ENCODE data around the gene SMURF2. TPM values are rescaled to one million over a fixed set of nuclear protein-coding genes. Genes with fewer than 3 reads are reported as not detected.
A peak's percentile ranks its signal among the peaks of the same experiment; 100 is the strongest.

Gene SMURF2
- total and polyA plus RNA-seq, 10 of the 15 experiments (the other 5 are each of a cell fraction or from before 2014, with no cell fraction given), result 2.8 to 13.4 (median 7.5) TPM

- Histone ChIP-seq H3K4me3 (no peak overlapping the region), H3K27me3 (replicated peaks in 1 of 2; ENCODE audit: control insufficient read depth in 2 of 2, insufficient read depth in 2 of 2, low read length in 1 of 2) (no peaks in the 10 kb centered on the region), H3K79me2 (ENCODE audit: control insufficient read depth, insufficient read depth, low read length) (no peaks in the 10 kb centered on the region; the same call in none of the 2 replicates), H3K9me3 (replicated peaks; ENCODE audit: control insufficient read depth, insufficient read depth, low read length) (no peaks in the 10 kb centered on the region; the same call in 2 of the 3 replicates), H4K20me1 (ENCODE audit: control insufficient read depth, insufficient read depth) (no peaks in the 10 kb centered on the region), H3K4me2 (ENCODE audit: control insufficient read depth, insufficient read depth) (no peak overlapping the region), H3K9ac (ENCODE audit: control insufficient read depth, insufficient read depth, low read length) (no peak overlapping the region), H2AFZ (ENCODE audit: control insufficient read depth, low read depth, low read length) (no peak overlapping the region), H3K4me1 (ENCODE audit: control insufficient read depth, insufficient read depth, low read length) (no peaks in the 10 kb centered on the region), H3K36me3 (ENCODE audit: control insufficient read depth in 2 of 2, insufficient read depth in 2 of 2, low read length in 1 of 2) (no peaks in the 10 kb centered on the region), H3K27ac (ENCODE audit: control insufficient read depth, insufficient read depth) (no peak overlapping the region)
- in situ Hi-C loops (cut with MboI) (no loop called here), intact Hi-C loops (cut with micrococcal nuclease; ENCODE audit: unreplicated experiment) (no loop called here)
- POLR2A ChIA-PET, result interaction anchor here (0.7 kb wide), 1 partner anchor 11 kb away, joined by 3 read pairs; no protein-coding TSS in a partner anchor
- DNase-seq (ENCODE audit: low read depth, low spot score), result no peak
- BruUV-seq (replicated peaks), result no TSS peak
- no peak for ATAC-seq
- CTCF ChIA-PET, result no interaction called here
- RAD21 ChIA-PET (ENCODE audit: unreplicated experiment), result no interaction called here
- 96% methylated on average over 2 of the region's 2 CpGs for WGBS (ENCODE audit: insufficient coverage, insufficient replicate concordance, low lambda C conversion rate, missing lambda C conversion rate)
- peak; percentile 57 for FAIRE-seq
- SMC1A ChIA-PET (ENCODE audit: uncharacterized antibody, unreplicated experiment), result interaction anchor here (0.7 kb wide), 1 partner anchor 9 kb away, joined by 3 read pairs; no protein-coding TSS in a partner anchor
- TF ChIP-seq SMC3 (IDR thresholded peaks at IDR 0.05; ENCODE audit: borderline replicate concordance, low read length) (no peak), FOS (IDR thresholded peaks at IDR 0.05; ENCODE audit: borderline replicate concordance, extremely low read depth, insufficient read length) (no peak), LARP7 (IDR thresholded peaks at IDR 0.05) (no peak), HSF1 (IDR thresholded peaks at IDR 0.05; ENCODE audit: low read depth, low read length) (no peak), SREBF1 (IDR thresholded peaks at IDR 0.05; ENCODE audit: low read length) (no peak), SIX5 (IDR thresholded peaks at IDR 0.05; ENCODE audit: low read depth, low read length, severe bottlenecking) (no peak), TAF1 (IDR thresholded peaks at IDR 0.05; ENCODE audit: borderline replicate concordance, low read depth, low read length) (no peak), SP1 (IDR thresholded peaks at IDR 0.05; ENCODE audit: low read depth, low read length) (no peak), ZZZ3 (IDR thresholded peaks at IDR 0.05; ENCODE audit: control insufficient read depth, insufficient read length, low read depth) (no peak), NRF1 (conservative IDR thresholded peaks at IDR 0.05; ENCODE audit: low read depth, low read length) (no peak), CEBPB (IDR thresholded peaks at IDR 0.05; ENCODE audit: borderline replicate concordance in 1 of 2, low read depth in 2 of 2, low read length in 2 of 2) (no peak), RBBP5 (conservative IDR thresholded peaks at IDR 0.05) (no peak), KDM1A (IDR thresholded peaks at IDR 0.05; ENCODE audit: borderline replicate concordance) (no peak), NR2F1 (conservative IDR thresholded peaks at IDR 0.05) (no peak), E2F4 (IDR thresholded peaks at IDR 0.05; ENCODE audit: low read depth, low read length) (no peak)
- TF ChIP-seq, protein P1, sequence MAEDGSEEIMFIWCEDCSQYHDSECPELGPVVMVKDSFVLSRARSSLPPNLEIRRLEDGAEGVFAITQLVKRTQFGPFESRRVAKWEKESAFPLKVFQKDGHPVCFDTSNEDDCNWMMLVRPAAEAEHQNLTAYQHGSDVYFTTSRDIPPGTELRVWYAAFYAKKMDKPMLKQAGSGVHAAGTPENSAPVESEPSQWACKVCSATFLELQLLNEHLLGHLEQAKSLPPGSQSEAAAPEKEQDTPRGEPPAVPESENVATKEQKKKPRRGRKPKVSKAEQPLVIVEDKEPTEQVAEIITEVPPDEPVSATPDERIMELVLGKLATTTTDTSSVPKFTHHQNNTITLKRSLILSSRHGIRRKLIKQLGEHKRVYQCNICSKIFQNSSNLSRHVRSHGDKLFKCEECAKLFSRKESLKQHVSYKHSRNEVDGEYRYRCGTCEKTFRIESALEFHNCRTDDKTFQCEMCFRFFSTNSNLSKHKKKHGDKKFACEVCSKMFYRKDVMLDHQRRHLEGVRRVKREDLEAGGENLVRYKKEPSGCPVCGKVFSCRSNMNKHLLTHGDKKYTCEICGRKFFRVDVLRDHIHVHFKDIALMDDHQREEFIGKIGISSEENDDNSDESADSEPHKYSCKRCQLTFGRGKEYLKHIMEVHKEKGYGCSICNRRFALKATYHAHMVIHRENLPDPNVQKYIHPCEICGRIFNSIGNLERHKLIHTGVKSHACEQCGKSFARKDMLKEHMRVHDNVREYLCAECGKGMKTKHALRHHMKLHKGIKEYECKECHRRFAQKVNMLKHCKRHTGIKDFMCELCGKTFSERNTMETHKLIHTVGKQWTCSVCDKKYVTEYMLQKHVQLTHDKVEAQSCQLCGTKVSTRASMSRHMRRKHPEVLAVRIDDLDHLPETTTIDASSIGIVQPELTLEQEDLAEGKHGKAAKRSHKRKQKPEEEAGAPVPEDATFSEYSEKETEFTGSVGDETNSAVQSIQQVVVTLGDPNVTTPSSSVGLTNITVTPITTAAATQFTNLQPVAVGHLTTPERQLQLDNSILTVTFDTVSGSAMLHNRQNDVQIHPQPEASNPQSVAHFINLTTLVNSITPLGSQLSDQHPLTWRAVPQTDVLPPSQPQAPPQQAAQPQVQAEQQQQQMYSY (CRISPR knock-in tag; IDR thresholded peaks at IDR 0.05), result no peak
- TF ChIP-seq, protein P2, sequence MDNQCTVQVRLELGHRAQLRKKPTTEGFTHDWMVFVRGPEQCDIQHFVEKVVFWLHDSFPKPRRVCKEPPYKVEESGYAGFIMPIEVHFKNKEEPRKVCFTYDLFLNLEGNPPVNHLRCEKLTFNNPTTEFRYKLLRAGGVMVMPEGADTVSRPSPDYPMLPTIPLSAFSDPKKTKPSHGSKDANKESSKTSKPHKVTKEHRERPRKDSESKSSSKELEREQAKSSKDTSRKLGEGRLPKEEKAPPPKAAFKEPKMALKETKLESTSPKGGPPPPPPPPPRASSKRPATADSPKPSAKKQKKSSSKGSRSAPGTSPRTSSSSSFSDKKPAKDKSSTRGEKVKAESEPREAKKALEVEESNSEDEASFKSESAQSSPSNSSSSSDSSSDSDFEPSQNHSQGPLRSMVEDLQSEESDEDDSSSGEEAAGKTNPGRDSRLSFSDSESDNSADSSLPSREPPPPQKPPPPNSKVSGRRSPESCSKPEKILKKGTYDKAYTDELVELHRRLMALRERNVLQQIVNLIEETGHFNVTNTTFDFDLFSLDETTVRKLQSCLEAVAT (IDR thresholded peaks at IDR 0.05), result no peak
These were observed 54.1 kb downstream of the SMURF2 start for GRCh38 chr17:64607862-64608565.
